GM10266 (cell line): ENCODE measurements around the gene VTI1A.

Source experiments
- DNase-seq: peaks from one replicate; pipeline ENCODE4 v3.0.0; 2012; ENCODE audit errors: extremely low spot score
- CTCF ChIP-seq: IDR thresholded peaks from 2 replicates; pipeline ENCODE4 v1.5.1; 2012; ENCODE audit warnings: mild to moderate bottlenecking, low read depth; ENCODE audit not compliant: control insufficient read depth, insufficient read depth; ENCODE audit errors: missing control alignments

The VTI1A gene

GRCh38 chr10:112637901-112638300 is 190.9 kb downstream of the VTI1A start:
- TF ChIP-seq CTCF: no peak
- DNase-seq: no peak

- DNase-seq: no peak
- TF ChIP-seq CTCF: no peak
These were observed 192.3 kb downstream of the VTI1A start for GRCh38 chr10:112639298-112639697.

GRCh38 chr10:112640638-112641037 is 193.6 kb downstream of the VTI1A start:
- TF ChIP-seq CTCF: no peak

GRCh38 chr10:112643600-112644264 is 196.7 kb downstream of the VTI1A start:
- DNase-seq: no peak
- no peak for TF ChIP-seq CTCF

More at GRCh38 chr10:112640638-112641037, 193.6 kb downstream of the VTI1A start:
- no peak for DNase-seq

GRCh38 chr10:112644265-112644645 is 197.2 kb downstream of the VTI1A start:
- TF ChIP-seq CTCF: no peak
- no peak for DNase-seq

- no peak for DNase-seq
- no peak for TF ChIP-seq CTCF
These were observed 202.2 kb downstream of the VTI1A start for GRCh38 chr10:112649006-112649821.

GRCh38 chr10:112649822-112650152 is 202.8 kb downstream of the VTI1A start:
- DNase-seq: no peak
- no peak for TF ChIP-seq CTCF
